ENCODE measurements around the gene SCG5.

SCG5 gene

DNA sequence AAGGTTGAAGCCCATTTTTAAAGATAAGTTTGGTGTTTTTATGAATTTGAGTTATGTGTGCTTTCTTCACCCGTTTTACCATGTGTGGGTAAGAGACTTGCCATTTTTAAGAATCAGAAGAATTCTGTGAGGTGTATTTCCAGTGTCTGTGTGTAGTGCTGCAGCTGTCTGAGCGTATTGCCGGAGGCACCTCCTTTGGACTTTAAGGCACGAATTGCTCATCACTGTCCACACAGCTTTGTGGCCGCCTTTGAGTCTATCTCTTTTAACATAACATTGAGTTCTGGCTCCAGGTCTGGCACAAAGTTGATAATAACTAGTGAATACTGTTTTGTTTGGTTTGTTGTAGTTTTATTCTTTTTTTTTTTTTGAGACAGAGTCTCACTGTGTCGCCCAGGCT lies 25.8 kb downstream of the SCG5 start:
- no peak for TF ChIP-seq POLR2AphosphoS5 (IDR thresholded peaks at IDR 0.05; ENCODE audit: low read depth, low read length)
- TF ChIP-seq FOXP2 (optimal IDR thresholded peaks at IDR 0.05; ENCODE audit: borderline replicate concordance, extremely low read depth, extremely low read length, insufficient read depth), result no peak

DNA sequence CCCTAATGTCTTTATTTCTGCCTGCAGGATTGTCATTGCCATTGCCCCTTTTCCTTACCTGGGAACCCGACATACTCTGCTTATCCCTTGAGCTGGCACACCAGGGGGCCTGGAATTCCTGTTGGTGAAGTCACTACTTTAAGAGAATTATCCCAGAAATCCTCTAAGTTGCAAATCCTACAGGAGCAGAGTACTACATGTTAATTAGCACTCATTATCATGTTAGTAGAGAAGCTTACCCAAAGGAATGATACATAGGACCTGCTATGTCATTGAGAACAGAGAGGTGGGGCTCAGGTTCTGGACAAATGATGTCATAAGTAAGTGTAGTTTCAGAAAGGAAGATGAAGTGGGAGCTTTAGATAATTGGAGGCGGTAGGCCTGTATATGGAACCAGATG lies 27.4 kb downstream of the SCG5 start:
- TF ChIP-seq FOXP2 (optimal IDR thresholded peaks at IDR 0.05; ENCODE audit: borderline replicate concordance, extremely low read depth, extremely low read length, insufficient read depth), result no peak
- no peak for TF ChIP-seq SIN3A (IDR thresholded peaks at IDR 0.05; ENCODE audit: borderline replicate concordance, insufficient read depth, low read length)
- TF ChIP-seq TAF1 (IDR thresholded peaks at IDR 0.05; ENCODE audit: borderline replicate concordance, insufficient read depth, low read length), result no peak
- no peak for TF ChIP-seq POLR2AphosphoS5 (IDR thresholded peaks at IDR 0.05; ENCODE audit: low read depth, low read length)
- no peak for TF ChIP-seq REST (IDR thresholded peaks at IDR 0.05; ENCODE audit: insufficient read depth in 1 of 2, low read depth in 2 of 2, low read length in 2 of 2)

GRCh38 chr15:32669896-32670611 lies 28.5 kb downstream of the SCG5 start:
- TF ChIP-seq SIN3A (IDR thresholded peaks at IDR 0.05; ENCODE audit: borderline replicate concordance, insufficient read depth, low read length), result no peak
- no peak for TF ChIP-seq FOXP2 (optimal IDR thresholded peaks at IDR 0.05; ENCODE audit: borderline replicate concordance, extremely low read depth, extremely low read length, insufficient read depth)
- TF ChIP-seq TAF1 (IDR thresholded peaks at IDR 0.05; ENCODE audit: borderline replicate concordance, insufficient read depth, low read length), result 0 out of 2 replicates have a peak, but pooled peaks have one; percentile 13

- TF ChIP-seq REST (IDR thresholded peaks at IDR 0.05; ENCODE audit: insufficient read depth in 1 of 2, low read depth in 2 of 2, low read length in 2 of 2) (no peak), FOXP2 (optimal IDR thresholded peaks at IDR 0.05; ENCODE audit: borderline replicate concordance, extremely low read depth, extremely low read length, insufficient read depth) (no peak), TAF1 (IDR thresholded peaks at IDR 0.05; ENCODE audit: borderline replicate concordance, insufficient read depth, low read length) (no peak), POLR2AphosphoS5 (IDR thresholded peaks at IDR 0.05; ENCODE audit: low read depth, low read length) (no peak), SIN3A (IDR thresholded peaks at IDR 0.05; ENCODE audit: borderline replicate concordance, insufficient read depth, low read length) (no peak)
Observed at GRCh38 chr15:32670623-32671022, 29.1 kb downstream of the SCG5 start.

DNA sequence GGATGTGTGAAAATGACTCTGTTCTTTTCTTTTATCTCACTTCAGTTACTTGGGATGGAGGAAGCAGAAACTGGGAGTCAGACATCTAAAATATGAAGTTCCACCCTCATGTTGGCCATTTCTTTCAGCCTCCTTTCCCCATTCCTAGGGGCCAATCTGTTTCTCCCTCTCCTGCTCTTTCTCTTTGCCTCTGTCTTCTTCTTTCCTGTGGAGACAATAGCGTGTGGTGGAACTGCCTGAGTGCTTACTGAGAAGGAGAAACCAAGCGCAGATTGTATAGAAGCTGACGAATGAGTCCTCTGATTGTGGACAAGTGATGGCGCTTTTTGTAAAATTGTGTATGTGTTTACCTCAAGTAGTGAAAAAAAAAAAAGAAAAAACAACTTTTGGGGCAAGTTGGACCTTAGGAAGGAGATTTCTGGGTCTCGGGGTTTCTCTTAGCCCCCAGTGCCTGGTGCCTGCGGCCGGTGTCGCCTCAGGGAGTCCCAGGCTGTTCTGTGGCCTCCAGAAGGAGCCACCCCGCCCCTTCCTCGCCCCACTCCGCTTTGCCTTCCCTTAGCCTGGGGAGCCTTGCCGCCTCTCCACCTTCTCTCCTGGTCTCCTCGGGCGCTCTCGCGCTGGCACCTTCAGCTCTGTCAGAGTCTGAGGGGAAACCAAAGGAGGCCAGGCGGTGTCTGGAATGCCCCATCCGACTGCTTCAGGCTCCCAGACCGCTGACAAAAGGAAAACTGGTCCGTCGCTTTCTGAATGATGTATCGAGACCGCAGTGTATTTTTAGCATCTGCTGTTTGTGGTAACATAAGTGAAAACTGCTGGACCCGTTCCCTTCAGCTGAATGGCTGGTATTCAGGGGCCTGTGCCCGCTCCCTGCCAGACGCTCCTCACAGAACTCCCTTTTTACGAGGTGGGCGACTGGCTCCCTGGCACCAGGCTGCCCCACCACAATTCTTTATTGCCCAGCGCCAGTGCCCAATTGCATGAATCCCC lies 30.1 kb downstream of the SCG5 start:
- no peak for TF ChIP-seq POLR2AphosphoS5 (IDR thresholded peaks at IDR 0.05; ENCODE audit: low read depth, low read length)
- no peak for TF ChIP-seq SIN3A (IDR thresholded peaks at IDR 0.05; ENCODE audit: borderline replicate concordance, insufficient read depth, low read length)
- TF ChIP-seq REST (IDR thresholded peaks at IDR 0.05; ENCODE audit: insufficient read depth in 1 of 2, low read depth in 2 of 2, low read length in 2 of 2), result no peak
- no peak for TF ChIP-seq TAF1 (IDR thresholded peaks at IDR 0.05; ENCODE audit: borderline replicate concordance, insufficient read depth, low read length)
- TF ChIP-seq FOXP2 (optimal IDR thresholded peaks at IDR 0.05; ENCODE audit: borderline replicate concordance, extremely low read depth, extremely low read length, insufficient read depth), result no peak
